HepG2 (cell line): Measurements from ENCODE around the gene MIEF1.

Experiments
- CBFB ChIP-seq: sonication (generic); formaldehyde crosslinking; IDR thresholded peaks from 2 replicates; pipeline ENCODE4 v1.4.0; 2020; ENCODE audit warnings: missing genetic modification reagents
- CHD2 ChIP-seq: IDR thresholded peaks from 2 replicates; pipeline ENCODE4 v1.6.1; 2011; ENCODE audit warnings: low read depth, low read length, improper control_type of control experiment
- DDIT3 ChIP-seq: sonication (generic); formaldehyde crosslinking; IDR thresholded peaks from 2 replicates; pipeline ENCODE4 v1.4.0; 2020; ENCODE audit warnings: mild to moderate bottlenecking, missing genetic modification reagents
- HOXA5 ChIP-seq: sonication (generic); formaldehyde crosslinking; IDR thresholded peaks from 2 replicates; pipeline ENCODE4 v1.4.0; 2020; ENCODE audit warnings: missing genetic modification reagents
- MTA1 ChIP-seq: sonication (generic); formaldehyde crosslinking; IDR thresholded peaks from 2 replicates; pipeline ENCODE4 v1.4.0; 2020; ENCODE audit warnings: missing genetic modification reagents, mild to moderate bottlenecking, borderline replicate concordance
- POLR2A ChIP-seq, 2 experiments: IDR thresholded peaks; 2 replicates each; pipeline ENCODE4 v1.6.1; 2011; ENCODE audit warnings: low read depth in 2 of 2, low read length in 2 of 2, mild to moderate bottlenecking in 1 of 2, moderate library complexity in 1 of 2; ENCODE audit not compliant: insufficient read depth in 1 of 2
- PREB ChIP-seq: sonication (generic); formaldehyde crosslinking; IDR thresholded peaks from 2 replicates; pipeline ENCODE4 v1.4.0; 2020; ENCODE audit warnings: missing genetic modification reagents
- ZNF749 ChIP-seq: sonication (generic); formaldehyde crosslinking; IDR thresholded peaks from 2 replicates; pipeline ENCODE4 v1.8.0; 2022; ENCODE audit warnings: mild to moderate bottlenecking, missing genetic modification reagents, moderate library complexity, borderline replicate concordance

GRCh38 chr22:39472570-39473556 lies 29.2 kb upstream of the MIEF1 start:
- TF ChIP-seq MTA1 (CRISPR knock-in tag) (no peak), POLR2A (IDR thresholded peaks at IDR 0.05; ENCODE audit: insufficient read depth in 1 of 2, low read depth in 2 of 2, low read length in 2 of 2) (no peak), PREB (CRISPR knock-in tag) (no peak), HOXA5 (CRISPR knock-in tag) (no peak), DDIT3 (CRISPR knock-in tag) (no peak), ZNF749 (CRISPR knock-in tag) (no peak), CHD2 (no peak), CBFB (CRISPR knock-in tag) (no peak)
